VCaP (cell line): ENCODE results near the gene CDH4.

Experiments used
- H3K27ac ChIP-seq: fragments of 450-650 bp; 2 replicates; pipeline ENCODE4 v1.5.1; 2017
- CTCF ChIP-seq: fragments of 450-650 bp; conservative IDR thresholded peaks from 2 replicates; pipeline ENCODE4 v1.5.1; 2017; ENCODE audit warnings: mild to moderate bottlenecking, moderate library complexity

The CDH4 gene

GRCh38 chr20:61866165-61866564 lies 614.1 kb downstream of the CDH4 start:
- no peak for TF ChIP-seq CTCF

DNA sequence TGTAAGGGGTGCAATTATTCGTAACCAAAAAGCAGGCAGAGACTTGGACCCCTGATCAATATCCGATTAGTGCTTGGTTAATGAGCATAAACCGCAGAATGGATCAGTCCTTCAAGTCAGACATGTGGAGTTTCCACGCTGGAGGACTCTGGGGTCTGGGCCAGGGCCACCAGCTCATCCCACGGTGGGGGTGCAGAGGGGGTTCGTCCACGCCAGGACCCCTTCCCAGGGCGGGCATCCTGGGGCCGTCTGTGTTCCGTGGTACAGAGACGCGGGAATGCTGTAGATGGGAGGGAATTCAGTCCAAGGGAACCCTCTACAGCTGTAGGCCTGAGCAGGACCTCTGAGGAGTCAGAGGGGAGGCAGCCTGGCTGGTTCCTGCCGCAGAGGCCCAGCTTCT lies 615.9 kb downstream of the CDH4 start:
- H3K27ac ChIP-seq, result no peak overlapping the region
- TF ChIP-seq CTCF, result no peak

More at GRCh38 chr20:61866165-61866564, 614.1 kb downstream of the CDH4 start:
- H3K27ac ChIP-seq, result no peak overlapping the region

DNA sequence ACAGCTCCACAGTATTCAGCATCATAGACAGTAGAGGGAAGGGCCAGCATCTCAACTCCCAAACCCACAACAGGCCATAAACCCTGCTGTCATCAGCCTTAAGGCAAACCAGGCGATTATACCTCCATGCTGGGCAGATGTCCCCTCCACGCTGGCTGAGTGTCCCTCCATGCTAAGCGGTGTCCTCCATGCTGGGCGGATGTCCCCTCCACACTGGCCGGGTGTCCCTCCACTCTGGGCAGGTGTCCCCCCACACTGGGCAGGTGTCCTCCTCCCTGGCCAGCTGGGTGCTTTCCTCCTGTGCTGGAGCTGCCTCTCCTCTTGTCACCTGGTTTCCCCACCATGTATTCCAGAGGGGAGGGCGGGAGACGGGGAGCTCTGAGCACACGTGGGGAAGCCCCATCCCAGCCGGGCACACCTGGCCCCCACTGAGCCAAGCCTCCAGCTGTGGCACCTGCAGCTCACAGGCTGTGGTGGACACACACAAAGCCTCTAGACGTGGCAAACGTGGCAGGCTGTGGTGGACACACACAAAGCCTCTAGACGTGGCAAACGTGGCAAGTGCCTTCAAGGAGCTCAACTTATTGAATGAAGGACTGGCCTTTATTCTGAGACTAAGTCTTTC lies 616.5 kb downstream of the CDH4 start:
- TF ChIP-seq CTCF, result no peak

GRCh38 chr20:61869750-61870507 lies 617.9 kb downstream of the CDH4 start:
- TF ChIP-seq CTCF, result no peak
- no peak overlapping the region for H3K27ac ChIP-seq

More for the DNA sequence above, 616.5 kb downstream of the CDH4 start:
- no peak overlapping the region for H3K27ac ChIP-seq

DNA sequence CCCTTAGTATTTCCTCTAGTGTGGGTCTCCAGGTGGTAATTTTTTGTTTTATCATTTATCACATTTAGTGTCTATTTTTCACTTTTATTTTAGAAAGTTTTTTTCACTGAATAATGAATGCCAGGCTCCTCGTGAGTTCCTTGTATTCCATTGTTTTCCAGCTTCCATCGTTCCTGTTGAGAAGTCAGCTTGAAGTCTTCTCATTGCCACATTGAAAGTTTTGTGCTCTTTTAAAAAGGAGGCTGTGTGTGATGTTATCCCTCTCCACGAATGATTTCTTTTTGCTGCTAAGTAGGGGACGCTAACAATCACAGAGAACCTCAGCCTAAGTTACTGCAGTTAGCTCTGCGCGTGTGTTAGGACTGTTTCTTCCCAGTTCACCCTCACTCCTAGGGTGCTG lies 619.1 kb downstream of the CDH4 start:
- H3K27ac ChIP-seq, result no peak overlapping the region

DNA sequence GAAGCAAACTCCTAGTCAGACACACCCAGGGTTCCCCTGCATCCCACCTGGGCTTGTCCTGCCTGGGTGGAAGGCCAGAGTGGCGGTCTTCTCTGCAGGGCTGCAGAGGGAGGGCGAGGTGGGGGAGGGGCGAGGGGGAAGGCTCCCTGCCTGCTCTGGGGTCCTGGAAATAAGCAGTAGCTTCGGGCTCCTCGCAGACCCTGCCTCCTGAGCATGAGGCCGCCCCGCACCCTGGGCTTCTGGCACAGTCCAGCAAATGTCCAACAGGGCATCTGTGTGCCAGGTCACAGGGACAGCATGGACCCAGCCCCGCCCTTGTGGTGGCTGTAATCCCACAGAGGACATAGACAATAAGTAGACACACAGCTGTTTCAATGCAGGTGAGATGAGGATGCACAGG lies 619.9 kb downstream of the CDH4 start:
- TF ChIP-seq CTCF, result no peak

More for the DNA sequence above, 619.1 kb downstream of the CDH4 start:
- TF ChIP-seq CTCF, result no peak

DNA sequence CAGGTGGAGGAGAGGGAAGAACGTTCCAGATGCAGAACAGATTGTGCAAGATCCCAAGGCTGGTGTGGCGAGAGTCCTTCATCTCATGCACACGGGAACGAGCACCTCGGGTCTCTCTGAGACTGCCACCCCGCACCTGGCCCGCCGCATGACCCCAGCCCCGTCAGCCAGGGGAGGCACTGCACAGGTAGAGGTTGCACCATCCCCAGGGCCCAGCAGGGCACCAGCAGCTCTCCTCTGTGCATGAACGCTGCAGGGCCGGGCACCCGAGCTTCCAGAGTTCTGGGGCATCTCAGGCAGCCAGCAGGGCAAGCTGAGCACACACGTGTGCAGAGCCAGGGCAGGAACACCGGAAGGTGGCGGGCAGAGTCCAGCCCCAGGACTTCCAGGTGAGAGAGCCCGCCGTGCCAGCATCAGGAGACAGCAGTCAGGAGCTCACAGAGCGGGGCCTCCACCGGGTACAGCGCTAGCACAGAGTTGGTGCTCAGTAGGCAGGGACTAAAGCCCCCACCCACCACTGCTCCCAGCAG lies 620.4 kb downstream of the CDH4 start:
- no peak overlapping the region for H3K27ac ChIP-seq
- no peak for TF ChIP-seq CTCF

More for the DNA sequence above, 619.9 kb downstream of the CDH4 start:
- H3K27ac ChIP-seq, result no peak overlapping the region
